Transverse colon (tissue), 4 donors: ENCODE results near the gene PTPRN2. TPM values are rescaled to one million over a fixed set of nuclear protein-coding genes. Genes with fewer than 3 reads are reported as not detected.

Experiments
- DNase-seq: peaks from one replicate; pipeline ENCODE4 v3.0.0-alpha.2; 2019
- H3K27ac ChIP-seq, 4 donors: fragments of 200-600 bp; sonication (generic); 2 replicates each; pipeline ENCODE4 v1.5.1; 2016 to 2018; ENCODE audit warnings: inconsistent platforms in 4 of 4
- H3K27me3 ChIP-seq: fragments of 200-600 bp; sonication (generic); 2 replicates; pipeline ENCODE4 v1.5.1; 2017; ENCODE audit warnings: inconsistent platforms
- H3K36me3 ChIP-seq, 4 donors: fragments of 200-600 bp; sonication (generic); 2 replicates each; pipeline ENCODE4 v1.5.1; 2017 to 2019; ENCODE audit warnings: inconsistent platforms in 4 of 4
- H3K4me1 ChIP-seq, 4 donors: fragments of 200-600 bp; sonication (generic); 2 replicates each; pipeline ENCODE4 v1.5.1; 2017 to 2020; ENCODE audit warnings: inconsistent platforms in 4 of 4
- H3K4me3 ChIP-seq, 4 donors: fragments of 200-600 bp; sonication (generic); 1 replicate in 1 of 4; 2 replicates in 3 of 4; pipeline versions ENCODE4 v1.5.1 to v1.6.1; 2017 to 2019; ENCODE audit warnings: inconsistent platforms in 4 of 4
- H3K9me3 ChIP-seq, 2 donors: fragments of 200-600 bp; sonication (generic); 2 replicates each; pipeline ENCODE4 v1.5.1; 2017 to 2019; ENCODE audit warnings: inconsistent platforms in 2 of 2
- EP300 ChIP-seq: sonication (generic); formaldehyde crosslinking; IDR thresholded peaks from one replicate; pipeline ENCODE4 v1.6.1; 2017; ENCODE audit warnings: antibody characterized with exemption, low read depth
- POLR2A ChIP-seq: fragments of 450-650 bp; IDR thresholded peaks from one replicate; pipeline ENCODE4 v1.6.1; 2016; ENCODE audit warnings: antibody characterized with exemption, mild to moderate bottlenecking, moderate library complexity
- POLR2AphosphoS5 ChIP-seq, 3 donors: sonication (generic); formaldehyde crosslinking; IDR thresholded peaks; one replicate each; pipeline ENCODE4 v1.6.1; 2016; ENCODE audit warnings: antibody characterized with exemption in 3 of 3
- WGBS, 2 donors: methylation state at CpG; one replicate each; pipeline ENCODE4 v1.1.5; 2018; ENCODE audit warnings: low coverage in 1 of 2; 5-methylcytosine and 5-hydroxymethylcytosine counted together
- in situ Hi-C, 4 donors: fragments of 200-750 bp; cut with MboI; loops; one replicate each; pipeline versions ENCODE4 v1.15.0 to v1.15.1; 2017; ENCODE audit warnings: low sequenced_read_pairs in 3 of 4, low pct_ligation_motif_present in 1 of 4, low pct_unique_long_range_greater_than_20kb in 1 of 4
- intact Hi-C: fragments of 100-400 bp; cut with DNase I; formaldehyde crosslinking; loops from one replicate; pipeline ENCODE4 v1.15.1; 2023; ENCODE audit warnings: low total_unique reads
- total RNA-seq, 4 donors: library from RNA; depleted of rRNA; stranded (reverse); fragments of >200 nt; gene quantifications; one replicate each; pipeline ENCODE4 v1.1.0, GENCODE V29; 2016
- TF ChIP-seq, protein P1 (sequence below), 5 experiments: fragments of 200-600 bp in 3 of 5; fragments of 450-650 bp in 2 of 5; sonication (generic) in 3 of 5; IDR thresholded peaks; 1 replicate in 2 of 5; 2 replicates in 3 of 5; pipeline ENCODE4 v1.5.1; 2016 to 2017; ENCODE audit warnings: antibody characterized with exemption in 5 of 5, inconsistent platforms in 3 of 5, mild to moderate bottlenecking in 2 of 5, moderate library complexity in 1 of 5

Gene PTPRN2
- total RNA-seq, 4 donors from 2014 or later: 15.4 to 31.1 (median 21.8) TPM

DNA sequence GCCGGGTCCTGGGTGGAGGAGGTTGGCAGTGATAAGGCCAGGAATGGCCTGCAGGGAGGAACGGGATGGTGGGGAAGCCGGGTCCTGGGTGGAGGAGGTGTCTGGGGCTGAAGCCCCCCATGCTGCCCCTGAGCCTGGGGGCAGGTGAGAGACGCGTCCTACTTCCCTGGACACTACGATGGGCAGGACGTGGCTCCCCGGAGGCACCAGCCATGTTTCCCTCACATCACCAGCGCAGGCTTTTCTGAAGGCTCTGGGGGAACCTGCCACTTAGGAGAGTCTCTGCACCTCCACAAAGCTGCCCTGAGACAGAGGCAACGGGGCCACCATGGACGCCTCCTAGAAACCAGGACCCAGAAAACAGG lies 926.0 kb downstream of the PTPRN2 start:
- Histone ChIP-seq H3K9me3 (no peaks in the 10 kb centered on the region), H3K4me1 (no peaks in the 10 kb centered on the region), H3K27ac (no peak overlapping the region), H3K36me3 (no peaks in the 10 kb centered on the region), H3K4me3 (no peak overlapping the region), H3K27me3 (no peaks in the 10 kb centered on the region)
- WGBS, 2 donors: 93 to 96% methylated on average over 4 to 10 of the region's 11 CpGs
- TF ChIP-seq, protein P1, sequence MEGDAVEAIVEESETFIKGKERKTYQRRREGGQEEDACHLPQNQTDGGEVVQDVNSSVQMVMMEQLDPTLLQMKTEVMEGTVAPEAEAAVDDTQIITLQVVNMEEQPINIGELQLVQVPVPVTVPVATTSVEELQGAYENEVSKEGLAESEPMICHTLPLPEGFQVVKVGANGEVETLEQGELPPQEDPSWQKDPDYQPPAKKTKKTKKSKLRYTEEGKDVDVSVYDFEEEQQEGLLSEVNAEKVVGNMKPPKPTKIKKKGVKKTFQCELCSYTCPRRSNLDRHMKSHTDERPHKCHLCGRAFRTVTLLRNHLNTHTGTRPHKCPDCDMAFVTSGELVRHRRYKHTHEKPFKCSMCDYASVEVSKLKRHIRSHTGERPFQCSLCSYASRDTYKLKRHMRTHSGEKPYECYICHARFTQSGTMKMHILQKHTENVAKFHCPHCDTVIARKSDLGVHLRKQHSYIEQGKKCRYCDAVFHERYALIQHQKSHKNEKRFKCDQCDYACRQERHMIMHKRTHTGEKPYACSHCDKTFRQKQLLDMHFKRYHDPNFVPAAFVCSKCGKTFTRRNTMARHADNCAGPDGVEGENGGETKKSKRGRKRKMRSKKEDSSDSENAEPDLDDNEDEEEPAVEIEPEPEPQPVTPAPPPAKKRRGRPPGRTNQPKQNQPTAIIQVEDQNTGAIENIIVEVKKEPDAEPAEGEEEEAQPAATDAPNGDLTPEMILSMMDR (IDR thresholded peaks at IDR 0.05): no peak
- TF ChIP-seq POLR2A (no peak), POLR2AphosphoS5 (IDR thresholded peaks at IDR 0.05) (no peak), EP300 (no peak)
- intact Hi-C loops (no loop called here), in situ Hi-C loops (no loop called here)
- DNase-seq: no peak

DNA sequence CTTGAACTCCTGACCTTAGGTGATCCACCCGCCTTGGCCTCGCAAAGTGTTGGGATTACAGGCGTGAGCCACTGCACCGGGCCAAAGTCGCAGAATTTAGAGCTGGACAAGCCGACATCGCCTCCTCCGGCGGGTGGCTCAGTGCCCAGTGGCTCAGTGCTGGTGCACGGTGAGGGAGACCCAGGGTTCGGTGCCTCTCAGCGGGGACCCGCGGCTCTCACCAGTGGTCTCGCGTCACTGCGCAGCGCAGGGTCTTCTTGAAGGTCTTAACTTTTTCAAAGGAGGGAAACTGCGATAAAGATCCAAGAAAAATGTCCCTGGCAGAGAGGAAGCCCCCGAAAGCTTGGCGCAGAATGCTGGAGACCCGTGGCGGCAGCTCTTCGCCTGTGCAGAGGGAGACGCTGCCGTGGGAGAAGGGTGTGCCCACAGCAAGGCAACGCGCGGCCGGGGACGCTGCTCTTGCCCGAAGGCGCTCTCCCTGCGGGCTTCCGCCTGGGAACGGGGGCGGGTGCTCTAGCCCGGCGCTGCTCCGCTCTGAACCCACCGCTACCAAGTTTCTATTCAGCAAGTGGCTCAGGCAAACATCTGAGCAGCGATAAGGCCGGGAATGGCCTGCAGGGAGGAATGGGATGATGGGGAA lies 926.5 kb downstream of the PTPRN2 start:
- intact Hi-C loops (no loop called here), in situ Hi-C loops (no loop called here)
- no peak for TF ChIP-seq EP300
- TF ChIP-seq POLR2AphosphoS5 (IDR thresholded peaks at IDR 0.05): no peak
- TF ChIP-seq POLR2A: no peak
- TF ChIP-seq, protein P1 (IDR thresholded peaks at IDR 0.05): no peak
- no peak for DNase-seq
- H3K27ac ChIP-seq: no peak overlapping the region
- no peak overlapping the region for H3K4me3 ChIP-seq
- 91% methylated on average over 43 of the region's 43 CpGs; no CpG with 5 or more reads in 1 of the 2 donors for WGBS, 2 donors
- no peaks in the 10 kb centered on the region for H3K36me3 ChIP-seq
- no peaks in the 10 kb centered on the region for H3K9me3 ChIP-seq
- H3K4me1 ChIP-seq: no peaks in the 10 kb centered on the region
- no peaks in the 10 kb centered on the region for H3K27me3 ChIP-seq

DNA sequence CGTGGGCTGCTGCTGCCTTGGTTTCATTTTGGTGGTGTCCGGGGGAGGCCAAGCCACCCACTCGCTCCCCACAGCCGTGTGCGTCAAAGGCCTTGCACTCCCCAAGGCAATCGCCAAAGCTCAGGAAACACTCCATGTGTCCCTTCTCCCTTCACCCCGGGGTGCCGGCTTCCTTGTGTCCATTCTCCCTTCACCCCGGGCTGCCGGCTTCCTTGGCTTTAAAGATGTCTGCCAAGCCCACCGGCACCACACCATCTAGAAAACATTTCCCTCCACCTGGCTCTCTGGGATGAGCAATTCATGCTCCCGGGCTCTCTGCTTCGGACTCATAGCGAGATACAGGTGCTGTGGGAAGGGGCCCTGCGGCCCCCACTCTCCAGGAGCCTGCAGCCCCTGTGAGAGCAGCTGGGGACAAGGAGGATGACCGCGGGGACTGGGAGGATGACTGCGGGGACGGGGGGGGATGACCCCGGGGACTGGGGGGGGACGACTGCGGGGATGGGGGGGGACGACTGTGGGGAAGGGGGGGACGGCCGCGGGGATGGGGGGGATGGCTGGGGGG lies 928.7 kb downstream of the PTPRN2 start:
- DNase-seq: no peak
- H3K4me1 ChIP-seq: no peaks in the 10 kb centered on the region
- 84% methylated on average over 19 of the region's 26 CpGs; no CpG with 5 or more reads in 1 of the 2 donors for WGBS, 2 donors
- in situ Hi-C loops: no loop called here
- H3K4me3 ChIP-seq: no peak overlapping the region
- TF ChIP-seq EP300: no peak
- TF ChIP-seq POLR2AphosphoS5 (IDR thresholded peaks at IDR 0.05): no peak
- TF ChIP-seq, protein P1 (IDR thresholded peaks at IDR 0.05): no peak
- TF ChIP-seq POLR2A: no peak
- no peaks in the 10 kb centered on the region for H3K36me3 ChIP-seq
- no peaks in the 10 kb centered on the region for H3K27me3 ChIP-seq
- intact Hi-C loops: no loop called here
- H3K9me3 ChIP-seq: no peaks in the 10 kb centered on the region
- no peak overlapping the region for H3K27ac ChIP-seq

DNA sequence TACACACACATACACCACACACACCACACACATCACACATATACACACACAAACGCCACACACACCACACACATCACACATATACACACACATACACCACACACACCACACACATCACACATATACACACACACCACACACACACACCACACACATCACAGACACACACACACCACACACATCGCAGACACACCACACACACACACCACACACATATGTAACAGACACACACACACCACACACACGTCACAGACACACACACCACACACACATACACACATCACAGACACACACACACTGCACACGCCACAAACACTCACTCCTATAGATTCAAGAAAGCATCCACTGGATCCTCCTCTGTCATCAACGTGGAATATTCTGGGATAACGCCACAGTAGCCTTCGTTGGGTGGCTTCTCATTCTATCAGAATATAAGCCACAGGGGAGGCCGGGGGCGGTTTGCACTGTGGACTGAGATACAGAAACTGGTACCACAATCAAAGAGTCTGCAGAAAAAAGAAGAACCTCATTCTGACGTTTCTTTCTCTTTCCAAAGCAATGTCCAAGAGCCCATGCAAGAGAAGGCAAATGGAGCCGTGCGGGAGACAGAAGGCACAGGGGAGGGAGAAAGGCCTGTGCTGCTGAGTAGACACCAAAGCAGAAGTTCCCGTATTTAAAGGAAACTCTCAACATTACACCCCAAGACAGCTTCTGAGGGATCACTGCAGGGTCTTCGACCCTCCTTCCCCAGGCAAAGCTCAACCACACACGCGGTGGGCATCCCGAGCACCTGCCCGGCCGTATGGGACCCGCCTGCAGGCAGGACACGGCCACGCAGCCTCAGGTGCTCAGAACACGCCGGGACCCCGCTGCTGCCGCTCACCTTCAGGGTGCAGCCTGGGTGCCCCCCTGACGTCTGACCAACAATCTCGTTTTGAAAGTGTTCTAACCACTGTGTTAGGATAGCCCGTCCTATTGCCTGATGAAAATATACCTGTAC lies 929.6 kb downstream of the PTPRN2 start:
- Histone ChIP-seq H3K4me3 (no peak overlapping the region), H3K27me3 (no peaks in the 10 kb centered on the region), H3K36me3 (no peaks in the 10 kb centered on the region), H3K4me1 (no peaks in the 10 kb centered on the region), H3K9me3 (no peaks in the 10 kb centered on the region), H3K27ac (no peak overlapping the region)
- WGBS, 2 donors: 84% methylated on average over 29 of the region's 29 CpGs; no CpG with 5 or more reads in 1 of the 2 donors
- no peak for DNase-seq
- in situ Hi-C loops (no loop called here), intact Hi-C loops (no loop called here)
- TF ChIP-seq EP300: no peak
- TF ChIP-seq, protein P1 (IDR thresholded peaks at IDR 0.05): no peak
- TF ChIP-seq POLR2AphosphoS5 (IDR thresholded peaks at IDR 0.05): no peak
- TF ChIP-seq POLR2A: no peak
